SU-DHL-6 (cell line): ENCODE data around the gene ZNF280D.
"Not testable (repeated sequence)": the region's sequence is repeated elsewhere in the genome, so short reads cannot be mapped to it uniquely, and the experiment has no call there.

Experiments used
- H2AFZ ChIP-seq: fragments of 200-600 bp; sonication (generic); 2 replicates; pipeline ENCODE4 v1.6.1; 2014; ENCODE audit warnings: low read depth, mild to moderate bottlenecking, moderate library complexity, mixed read lengths, antibody characterized with exemption, low read length; ENCODE audit not compliant: severe bottlenecking
- H3F3A ChIP-seq: fragments of 200-600 bp; shearing (Covaris generic); 2 replicates; pipeline ENCODE4 v1.6.0; 2016; ENCODE audit warnings: antibody characterized with exemption, mild to moderate bottlenecking; ENCODE audit not compliant: insufficient read depth
- H3K27ac ChIP-seq: fragments of 200-600 bp; sonication (generic); 2 replicates; pipeline ENCODE4 v1.5.1; 2016; ENCODE audit warnings: low read depth, mild to moderate bottlenecking, low read length, moderate library complexity, mixed read lengths
- H3K27me3 ChIP-seq: fragments of 200-600 bp; sonication (generic), shearing (Covaris generic); 2 replicates; pipeline ENCODE4 v1.6.0; 2014; ENCODE audit warnings: mild to moderate bottlenecking, low read length
- H3K36me3 ChIP-seq: fragments of 200-600 bp; sonication (generic); 2 replicates; pipeline ENCODE4 v1.6.1; 2014; ENCODE audit warnings: mild to moderate bottlenecking, low read length, mixed read lengths
- H3K4me2 ChIP-seq: fragments of 300-600, 200-600 bp; shearing (Covaris generic), sonication (generic); 2 replicates; pipeline ENCODE4 v1.6.0; 2014; ENCODE audit warnings: low read length, low read depth, mild to moderate bottlenecking; ENCODE audit not compliant: poor library complexity, severe bottlenecking
- H3K4me3 ChIP-seq: fragments of 200-600 bp; sonication (generic); 2 replicates; pipeline ENCODE4 v1.5.1; 2014; ENCODE audit warnings: antibody characterized with exemption, low read length, mild to moderate bottlenecking, mixed read lengths; ENCODE audit not compliant: insufficient read depth, poor library complexity, severe bottlenecking
- H3K79me2 ChIP-seq: fragments of 200-600 bp; sonication (generic); 2 replicates; pipeline ENCODE4 v1.6.1; 2014; ENCODE audit warnings: mild to moderate bottlenecking, low read length, moderate library complexity; ENCODE audit not compliant: insufficient read depth
- H3K9ac ChIP-seq: fragments of 200-600 bp; sonication (generic); 2 replicates; pipeline ENCODE4 v1.7.0; 2014; ENCODE audit warnings: mild to moderate bottlenecking, low read length
- H3K9me2 ChIP-seq: fragments of 200-600 bp; sonication (generic); replicated peaks from 2 replicates; pipeline ENCODE4 v1.6.1; 2014; ENCODE audit warnings: low read length; ENCODE audit not compliant: insufficient read depth
- H3K9me3 ChIP-seq: fragments of 200-600 bp; sonication (generic); 2 replicates; pipeline ENCODE4 v1.6.1; 2014; ENCODE audit warnings: low read length, mixed read lengths; ENCODE audit not compliant: insufficient read depth
- H4K20me1 ChIP-seq: fragments of 200-600 bp; sonication (generic); 2 replicates; pipeline ENCODE4 v1.6.1; 2014; ENCODE audit warnings: low read depth, mild to moderate bottlenecking, antibody characterized with exemption, low read length, moderate library complexity, mixed read lengths
- CTCF ChIP-seq: fragments of 200-600 bp; sonication (generic); IDR thresholded peaks from one replicate; pipeline ENCODE4 v1.5.1; 2017; ENCODE audit warnings: antibody characterized with exemption, mild to moderate bottlenecking, low read length, moderate library complexity; ENCODE audit not compliant: insufficient read depth, poor library complexity, severe bottlenecking
- EZH2phosphoT487 ChIP-seq: fragments of 200-600 bp; sonication (generic), shearing (Covaris generic); conservative IDR thresholded peaks from 2 replicates; pipeline ENCODE4 v1.6.1; 2018; ENCODE audit warnings: mild to moderate bottlenecking, antibody characterized with exemption, low read length, moderate library complexity, mixed read lengths

The ZNF280D gene, protein sequence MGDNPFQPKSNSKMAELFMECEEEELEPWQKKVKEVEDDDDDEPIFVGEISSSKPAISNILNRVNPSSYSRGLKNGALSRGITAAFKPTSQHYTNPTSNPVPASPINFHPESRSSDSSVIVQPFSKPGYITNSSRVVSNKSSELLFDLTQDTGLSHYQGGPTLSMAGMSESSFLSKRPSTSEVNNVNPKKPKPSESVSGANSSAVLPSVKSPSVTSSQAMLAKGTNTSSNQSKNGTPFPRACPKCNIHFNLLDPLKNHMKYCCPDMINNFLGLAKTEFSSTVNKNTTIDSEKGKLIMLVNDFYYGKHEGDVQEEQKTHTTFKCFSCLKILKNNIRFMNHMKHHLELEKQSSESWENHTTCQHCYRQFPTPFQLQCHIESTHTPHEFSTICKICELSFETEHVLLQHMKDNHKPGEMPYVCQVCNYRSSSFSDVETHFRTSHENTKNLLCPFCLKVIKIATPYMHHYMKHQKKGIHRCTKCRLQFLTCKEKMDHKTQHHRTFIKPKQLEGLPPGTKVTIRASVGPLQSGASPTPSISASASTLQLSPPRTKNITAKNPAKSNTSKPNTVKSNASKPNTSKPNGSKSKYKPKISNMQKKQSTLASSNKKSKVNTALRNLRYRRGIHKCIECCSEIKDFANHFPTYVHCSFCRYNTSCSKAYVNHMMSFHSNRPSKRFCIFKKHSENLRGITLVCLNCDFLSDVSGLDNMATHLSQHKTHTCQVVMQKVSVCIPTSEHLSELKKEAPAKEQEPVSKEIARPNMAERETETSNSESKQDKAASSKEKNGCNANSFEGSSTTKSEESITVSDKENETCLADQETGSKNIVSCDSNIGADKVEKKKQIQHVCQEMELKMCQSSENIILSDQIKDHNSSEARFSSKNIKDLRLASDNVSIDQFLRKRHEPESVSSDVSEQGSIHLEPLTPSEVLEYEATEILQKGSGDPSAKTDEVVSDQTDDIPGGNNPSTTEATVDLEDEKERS

DNA sequence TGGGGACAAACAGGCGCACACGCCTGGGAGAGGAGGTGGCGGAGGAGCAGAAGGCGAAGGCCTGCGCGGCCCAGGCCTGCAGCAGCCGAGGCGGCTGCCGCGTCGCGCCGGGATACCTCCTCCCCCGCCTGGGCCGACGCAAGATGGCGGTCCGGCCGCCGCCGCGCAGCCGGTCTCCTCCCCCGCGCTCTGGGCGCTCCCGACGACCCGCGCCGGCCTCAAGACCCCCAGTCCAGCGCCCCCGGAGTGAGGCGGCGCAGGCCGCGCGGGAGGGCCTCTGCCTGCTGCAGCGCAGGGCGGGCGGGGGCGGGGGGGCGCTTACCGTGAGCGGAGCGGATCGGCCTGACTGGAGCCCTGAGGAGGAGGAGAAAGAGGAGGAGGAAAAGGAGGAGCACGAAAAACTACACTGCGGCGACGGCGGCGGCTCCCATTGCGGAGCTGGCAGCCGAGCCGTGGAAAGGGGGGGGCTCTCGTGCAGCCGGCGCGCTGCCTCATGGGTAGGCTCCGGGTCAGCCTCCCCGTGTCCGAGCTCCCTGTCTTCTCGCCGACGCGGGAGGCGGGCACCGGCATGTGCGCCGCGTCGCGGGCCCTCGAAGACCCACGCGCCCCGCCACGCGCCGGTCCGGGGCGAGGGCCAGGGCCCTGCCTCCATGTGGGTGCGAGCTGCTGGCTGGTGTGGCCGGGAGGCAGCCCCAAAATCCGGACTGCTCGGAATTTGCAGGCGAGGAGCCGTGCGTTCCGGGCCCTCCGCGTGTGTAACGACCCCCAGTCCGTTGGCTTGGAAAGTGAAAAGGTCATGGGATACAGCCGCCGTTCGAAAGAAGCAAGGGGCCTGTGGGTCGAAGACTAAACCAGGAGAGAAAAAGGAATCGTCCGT, at the start of gene ZNF280D:
Gene ZNF280D (minus strand): TSS at position 374 of the 877 bp plus-strand sequence. CDS start 26,400 bp downstream, outside the sequence.
- Histone ChIP-seq H3K9me2 (no peaks in the 10 kb centered on the region), H3K4me2 (peak within 1 kb of the TSS; percentile 72), H3K36me3 (no peaks in the 10 kb centered on the region), H3K27ac (peak within 1 kb of the TSS; percentile 10; the same call in 1 of the 2 replicates), H3K9me3 (no peaks in the 10 kb centered on the region), H3K9ac (peak within 1 kb of the TSS; percentile 69), H3K79me2 (peaks cover 21% of the 10 kb centered on the region; the same call in 1 of the 2 replicates), H4K20me1 (no peaks in the 10 kb centered on the region), H2AFZ (peak within 1 kb of the TSS; percentile 68), H3K4me3 (peak within 1 kb of the TSS; percentile 57), H3F3A (peaks cover 14% of the 10 kb centered on the region; the same call in 1 of the 2 replicates), H3K27me3 (no peaks in the 10 kb centered on the region)
- no peak for TF ChIP-seq CTCF

GRCh38 chr15:56782306-56782705, 49.0 kb upstream of the ZNF280D start:
- Histone ChIP-seq H3F3A (no peaks in the 10 kb centered on the region), H3K27ac (no peak overlapping the region), H3K9ac (no peak overlapping the region), H3K36me3 (no peaks in the 10 kb centered on the region), H3K9me3 (no peaks in the 10 kb centered on the region), H3K79me2 (no peaks in the 10 kb centered on the region), H3K27me3 (no peaks in the 10 kb centered on the region), H3K4me2 (no peak overlapping the region), H2AFZ (no peak overlapping the region), H3K9me2 (no peaks in the 10 kb centered on the region), H4K20me1 (no peaks in the 10 kb centered on the region), H3K4me3 (no peak overlapping the region)
- TF ChIP-seq CTCF (no peak), EZH2phosphoT487 (no peak)

GRCh38 chr15:56781666-56782065, 48.4 kb upstream of the ZNF280D start:
- Histone ChIP-seq H4K20me1 (no peaks in the 10 kb centered on the region), H3K27me3 (no peaks in the 10 kb centered on the region), H3K36me3 (no peaks in the 10 kb centered on the region), H3K4me3 (no peak overlapping the region), H3K9ac (no peak overlapping the region), H3K9me3 (no peaks in the 10 kb centered on the region), H3K9me2 (no peaks in the 10 kb centered on the region), H3K79me2 (no peaks in the 10 kb centered on the region), H3F3A (no peaks in the 10 kb centered on the region), H3K27ac (no peak overlapping the region), H3K4me2 (no peak overlapping the region), H2AFZ (no peak overlapping the region)
- no peak for TF ChIP-seq CTCF

DNA sequence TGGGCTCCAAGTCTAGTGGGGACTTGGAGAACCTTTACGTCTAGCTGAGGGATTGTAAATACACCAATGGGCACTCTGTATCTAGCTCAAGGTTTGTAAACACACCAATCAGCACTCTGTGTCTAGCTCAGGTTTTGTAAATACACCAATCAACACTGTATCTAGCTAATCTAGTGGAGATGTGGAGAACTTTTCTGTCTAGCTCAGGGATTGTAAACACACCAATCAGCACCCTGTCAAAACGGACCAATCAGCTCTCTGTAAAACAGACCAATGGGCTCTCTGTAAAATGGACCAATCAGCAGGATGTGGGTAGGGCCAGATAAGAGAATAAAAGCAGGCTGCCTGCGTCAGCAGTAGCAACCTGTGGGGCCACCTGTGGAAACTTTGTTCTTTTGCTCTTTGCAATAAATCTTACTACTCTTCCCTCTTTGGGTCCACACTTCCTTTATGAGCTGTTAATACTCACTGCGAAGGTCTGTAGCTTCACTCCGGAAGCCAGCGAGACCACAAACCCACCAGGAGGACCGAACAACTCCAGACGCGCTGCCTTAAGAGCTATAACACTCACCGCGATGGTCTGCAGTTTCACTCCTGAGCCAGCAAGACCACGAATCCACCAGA, 46.9 kb upstream of the ZNF280D start:
- H3K79me2 ChIP-seq, H3K4me2 ChIP-seq, H3K9me3 ChIP-seq, H3K27me3 ChIP-seq, H3K36me3 ChIP-seq, H4K20me1 ChIP-seq, H2AFZ ChIP-seq, H3F3A ChIP-seq, H3K9ac ChIP-seq, H3K4me3 ChIP-seq, H3K9me2 ChIP-seq, H3K27ac ChIP-seq: not testable (repeated sequence)
